ENCODE results near the gene DTNB.

The DTNB gene

GRCh38 chr2:25586726-25587144 lies 86.6 kb downstream of the DTNB start:
- DNase-seq (ENCODE audit: low read depth) = no peak
- no peak overlapping the region for H3K4me3 ChIP-seq (ENCODE audit: low read length)
- TF ChIP-seq CTCF (IDR thresholded peaks at IDR 0.05; ENCODE audit: insufficient read depth, low read depth, low read length, missing control alignments) = no peak

GRCh38 chr2:25585189-25585588 lies 88.2 kb downstream of the DTNB start:
- no peak overlapping the region for H3K4me3 ChIP-seq (ENCODE audit: low read length)
- TF ChIP-seq CTCF (IDR thresholded peaks at IDR 0.05; ENCODE audit: insufficient read depth, low read depth, low read length, missing control alignments) = no peak
- DNase-seq (ENCODE audit: low read depth) = no peak

GRCh38 chr2:25582077-25582830 lies 91.1 kb downstream of the DTNB start:
- no peak for TF ChIP-seq CTCF (IDR thresholded peaks at IDR 0.05; ENCODE audit: insufficient read depth, low read depth, low read length, missing control alignments)
- DNase-seq (ENCODE audit: low read depth) = no peak
- H3K4me3 ChIP-seq (ENCODE audit: low read length) = no peak overlapping the region

- TF ChIP-seq CTCF (IDR thresholded peaks at IDR 0.05; ENCODE audit: insufficient read depth, low read depth, low read length, missing control alignments) = no peak
Observed at GRCh38 chr2:25576596-25576995, 96.8 kb downstream of the DTNB start.

GRCh38 chr2:25572638-25573037 lies 100.7 kb downstream of the DTNB start:
- H3K4me3 ChIP-seq (ENCODE audit: low read length) = no peak overlapping the region
- no peak for TF ChIP-seq CTCF (IDR thresholded peaks at IDR 0.05; ENCODE audit: insufficient read depth, low read depth, low read length, missing control alignments)
- DNase-seq (ENCODE audit: low read depth) = no peak

More at GRCh38 chr2:25576596-25576995, 96.8 kb downstream of the DTNB start:
- no peak for DNase-seq (ENCODE audit: low read depth)
- H3K4me3 ChIP-seq (ENCODE audit: low read length) = no peak overlapping the region

- TF ChIP-seq CTCF (IDR thresholded peaks at IDR 0.05; ENCODE audit: insufficient read depth, low read depth, low read length, missing control alignments) = no peak
- DNase-seq (ENCODE audit: low read depth) = no peak
- no peak overlapping the region for H3K4me3 ChIP-seq (ENCODE audit: low read length)
Observed at GRCh38 chr2:25570161-25570845, 103.1 kb downstream of the DTNB start.

Measured in epithelial cell of esophagus (primary cell).